HEK293 (cell line): Measurements from ENCODE around the gene RYR2.

Experiments
- AEBP2 ChIP-seq: fragments of 450-650 bp; formaldehyde crosslinking; IDR thresholded peaks from 2 replicates; pipeline ENCODE4 v1.5.1; 2016; ENCODE audit warnings: missing biosample characterization, missing genetic modification characterization, borderline replicate concordance
- ATF2 ChIP-seq: fragments of 450-650 bp; formaldehyde crosslinking; IDR thresholded peaks from 2 replicates; pipeline ENCODE4 v1.5.1; 2016; ENCODE audit warnings: missing biosample characterization, missing genetic modification characterization, low read depth
- GLIS2 ChIP-seq: fragments of 450-650 bp; formaldehyde crosslinking; IDR thresholded peaks from 2 replicates; pipeline ENCODE4 v1.5.1; 2016; ENCODE audit warnings: missing biosample characterization, missing genetic modification characterization
- HOXC10 ChIP-seq: sonication (generic); formaldehyde crosslinking; IDR thresholded peaks from 2 replicates; pipeline ENCODE4 v1.8.1; 2023; ENCODE audit warnings: mild to moderate bottlenecking, missing genetic modification reagents
- KLF16 ChIP-seq: fragments of 450-650 bp; formaldehyde crosslinking; IDR thresholded peaks from 2 replicates; pipeline ENCODE4 v1.5.1; 2017; ENCODE audit warnings: missing biosample characterization, missing genetic modification characterization
- REST ChIP-seq: fragments of 450-650 bp; formaldehyde crosslinking; IDR thresholded peaks from 2 replicates; pipeline ENCODE4 v1.5.1; 2016; ENCODE audit warnings: missing biosample characterization, missing genetic modification characterization
- SP7 ChIP-seq: fragments of 450-650 bp; formaldehyde crosslinking; IDR thresholded peaks from 2 replicates; pipeline ENCODE4 v1.5.1; 2016; ENCODE audit warnings: missing biosample characterization, missing genetic modification characterization
- WT1 ChIP-seq: fragments of 450-650 bp; formaldehyde crosslinking; IDR thresholded peaks from 2 replicates; pipeline ENCODE4 v1.5.1; 2016; ENCODE audit warnings: missing biosample characterization, missing genetic modification characterization
- YY2 ChIP-seq: fragments of 450-650 bp; formaldehyde crosslinking; IDR thresholded peaks from 2 replicates; pipeline ENCODE4 v1.5.1; 2016; ENCODE audit warnings: missing biosample characterization, missing genetic modification characterization
- ZBTB1 ChIP-seq: fragments of 450-650 bp; formaldehyde crosslinking; IDR thresholded peaks from 2 replicates; pipeline ENCODE4 v1.5.1; 2016; ENCODE audit warnings: missing biosample characterization, missing genetic modification characterization
- ZNF10 ChIP-seq: fragments of 450-650 bp; formaldehyde crosslinking; IDR thresholded peaks from 2 replicates; pipeline ENCODE4 v1.5.1; 2017; ENCODE audit warnings: missing biosample characterization, missing genetic modification characterization
- ZNF157 ChIP-seq: fragments of 450-650 bp; formaldehyde crosslinking; IDR thresholded peaks from 2 replicates; pipeline ENCODE4 v1.5.1; 2016; ENCODE audit warnings: missing biosample characterization, missing genetic modification characterization
- ZNF184 ChIP-seq: fragments of 450-650 bp; IDR thresholded peaks from 2 replicates; pipeline ENCODE4 v1.5.1; 2018; ENCODE audit warnings: missing biosample characterization, mild to moderate bottlenecking, missing genetic modification characterization
- ZNF23 ChIP-seq: fragments of 450-650 bp; formaldehyde crosslinking; IDR thresholded peaks from 2 replicates; pipeline ENCODE4 v1.5.1; 2016; ENCODE audit warnings: missing biosample characterization, missing genetic modification characterization, borderline replicate concordance
- ZNF24 ChIP-seq: fragments of 450-650 bp; formaldehyde crosslinking; IDR thresholded peaks from 2 replicates; pipeline ENCODE4 v1.5.1; 2016; ENCODE audit warnings: missing biosample characterization, missing genetic modification characterization
- ZNF26 ChIP-seq: fragments of 450-650 bp; formaldehyde crosslinking; IDR thresholded peaks from 2 replicates; pipeline ENCODE4 v1.5.1; 2016; ENCODE audit warnings: missing biosample characterization, missing genetic modification characterization
- ZNF266 ChIP-seq: fragments of 450-650 bp; formaldehyde crosslinking; IDR thresholded peaks from 2 replicates; pipeline ENCODE4 v1.5.1; 2016; ENCODE audit warnings: missing biosample characterization, missing genetic modification characterization, low read depth
- ZNF366 ChIP-seq: fragments of 450-650 bp; formaldehyde crosslinking; conservative IDR thresholded peaks from 2 replicates; pipeline ENCODE4 v1.5.1; 2016; ENCODE audit warnings: missing biosample characterization, missing genetic modification characterization
- ZNF404 ChIP-seq: fragments of 450-650 bp; formaldehyde crosslinking; IDR thresholded peaks from 2 replicates; pipeline ENCODE4 v1.5.1; 2017; ENCODE audit warnings: missing biosample characterization, missing genetic modification characterization
- ZNF518A ChIP-seq: fragments of 450-650 bp; formaldehyde crosslinking; conservative IDR thresholded peaks from 2 replicates; pipeline ENCODE4 v1.5.1; 2016; ENCODE audit warnings: low read depth, missing biosample characterization, missing genetic modification characterization
- ZNF530 ChIP-seq: fragments of 450-650 bp; formaldehyde crosslinking; IDR thresholded peaks from 2 replicates; pipeline ENCODE4 v1.5.1; 2016; ENCODE audit warnings: low read depth, missing biosample characterization, missing genetic modification characterization
- ZNF610 ChIP-seq: fragments of 450-650 bp; formaldehyde crosslinking; IDR thresholded peaks from 2 replicates; pipeline ENCODE4 v1.5.1; 2016; ENCODE audit warnings: missing biosample characterization, missing genetic modification characterization, borderline replicate concordance
- ZNF623 ChIP-seq: fragments of 450-650 bp; formaldehyde crosslinking; IDR thresholded peaks from 2 replicates; pipeline ENCODE4 v1.5.1; 2016; ENCODE audit warnings: missing biosample characterization, missing genetic modification characterization
- ZNF654 ChIP-seq: fragments of 450-650 bp; formaldehyde crosslinking; IDR thresholded peaks from 2 replicates; pipeline ENCODE4 v1.5.1; 2016; ENCODE audit warnings: low read depth, missing biosample characterization, missing genetic modification characterization
- ZNF660 ChIP-seq: fragments of 450-650 bp; IDR thresholded peaks from 2 replicates; pipeline ENCODE4 v1.5.1; 2018; ENCODE audit warnings: missing biosample characterization, mild to moderate bottlenecking, missing genetic modification characterization
- ZNF670 ChIP-seq: fragments of 450-650 bp; formaldehyde crosslinking; IDR thresholded peaks from 2 replicates; pipeline ENCODE4 v1.5.1; 2016; ENCODE audit warnings: missing biosample characterization, missing genetic modification characterization, low read depth
- ZNF785 ChIP-seq: fragments of 450-650 bp; formaldehyde crosslinking; IDR thresholded peaks from 2 replicates; pipeline ENCODE4 v1.5.1; 2016; ENCODE audit warnings: missing biosample characterization, missing genetic modification characterization

Gene RYR2

GRCh38 chr1:237012788-237013383 lies 29.1 kb upstream of the RYR2 start (continued):
- TF ChIP-seq ZNF530 (tag by site-specific recombination) (no peak), ZNF610 (tag by site-specific recombination) (peak; percentile 65; the same call in 1 of the 2 replicates), REST (0 out of 2 replicates have a peak, but pooled peaks have one; percentile 8), AEBP2 (no peak), ZNF24 (tag by site-specific recombination) (peak; percentile 68; the same call in 1 of the 2 replicates), WT1 (tag by site-specific recombination) (peak; percentile 76), ZNF10 (tag by site-specific recombination) (peak; percentile 58; the same call in 1 of the 2 replicates), ZNF157 (tag by site-specific recombination) (no peak), ZNF184 (tag by site-specific recombination) (peak; percentile 71; the same call in 1 of the 2 replicates), ZNF266 (tag by site-specific recombination) (no peak), SP7 (tag by site-specific recombination) (peak; percentile 93), ZNF26 (tag by site-specific recombination) (no peak), ZNF660 (tag by site-specific recombination) (peak; percentile 90), ZNF404 (tag by site-specific recombination) (no peak), ZNF23 (no peak), ZNF670 (no peak), KLF16 (tag by site-specific recombination) (no peak), HOXC10 (CRISPR knock-in tag) (no peak), ZNF654 (tag by site-specific recombination) (no peak), GLIS2 (peak; percentile 71; the same call in 1 of the 2 replicates), YY2 (no peak), ZNF366 (tag by site-specific recombination) (peak; percentile 67), ZNF785 (tag by site-specific recombination) (no peak), ZNF623 (tag by site-specific recombination) (no peak), ZBTB1 (tag by site-specific recombination) (no peak; the same call in 1 of the 2 replicates), ATF2 (no peak), ZNF518A (tag by site-specific recombination) (peak; percentile 50)
